HEK293 (cell line): ENCODE measurements around the gene PI4KB.

Source experiments
- ATF2 ChIP-seq: fragments of 450-650 bp; formaldehyde crosslinking; IDR thresholded peaks from 2 replicates; pipeline ENCODE4 v1.5.1; 2016; ENCODE audit warnings: missing biosample characterization, missing genetic modification characterization, low read depth
- BCL11A ChIP-seq: fragments of 450-650 bp; formaldehyde crosslinking; IDR thresholded peaks from 2 replicates; pipeline ENCODE4 v1.5.1; 2016; ENCODE audit warnings: low read depth, missing biosample characterization, missing genetic modification characterization
- GFI1B ChIP-seq: fragments of 450-650 bp; formaldehyde crosslinking; IDR thresholded peaks from 2 replicates; pipeline ENCODE4 v1.5.1; 2016; ENCODE audit warnings: missing biosample characterization, missing genetic modification characterization
- GLIS2 ChIP-seq: fragments of 450-650 bp; formaldehyde crosslinking; IDR thresholded peaks from 2 replicates; pipeline ENCODE4 v1.5.1; 2016; ENCODE audit warnings: missing biosample characterization, missing genetic modification characterization
- HOXC10 ChIP-seq: sonication (generic); formaldehyde crosslinking; IDR thresholded peaks from 2 replicates; pipeline ENCODE4 v1.8.1; 2023; ENCODE audit warnings: mild to moderate bottlenecking, missing genetic modification reagents
- PRDM2 ChIP-seq: fragments of 450-650 bp; formaldehyde crosslinking; IDR thresholded peaks from 2 replicates; pipeline ENCODE4 v1.5.1; 2016; ENCODE audit warnings: missing biosample characterization, missing genetic modification characterization, borderline replicate concordance
- REST ChIP-seq: fragments of 450-650 bp; formaldehyde crosslinking; IDR thresholded peaks from 2 replicates; pipeline ENCODE4 v1.5.1; 2016; ENCODE audit warnings: missing biosample characterization, missing genetic modification characterization
- TRIM28 ChIP-seq: IDR thresholded peaks from 2 replicates; pipeline ENCODE4 v1.6.1; 2011; ENCODE audit warnings: low read length, control low read depth, borderline replicate concordance
- ZBTB11 ChIP-seq: fragments of 450-650 bp; formaldehyde crosslinking; conservative IDR thresholded peaks from 2 replicates; pipeline ENCODE4 v1.5.1; 2016; ENCODE audit warnings: low read depth, missing biosample characterization, missing genetic modification characterization
- ZBTB26 ChIP-seq: fragments of 450-650 bp; formaldehyde crosslinking; optimal IDR thresholded peaks from 2 replicates; pipeline ENCODE3; 2016; ENCODE audit warnings: missing biosample characterization, mild to moderate bottlenecking, missing genetic modification characterization
- ZBTB8A ChIP-seq: fragments of 450-650 bp; formaldehyde crosslinking; IDR thresholded peaks from 2 replicates; pipeline ENCODE4 v1.5.1; 2016; ENCODE audit warnings: missing biosample characterization, missing genetic modification characterization
- ZFP69B ChIP-seq: fragments of 450-650 bp; formaldehyde crosslinking; IDR thresholded peaks from 2 replicates; pipeline ENCODE4 v1.5.1; 2016; ENCODE audit warnings: missing biosample characterization, missing genetic modification characterization
- ZNF140 ChIP-seq: fragments of 450-650 bp; formaldehyde crosslinking; IDR thresholded peaks from 2 replicates; pipeline ENCODE4 v1.5.1; 2016; ENCODE audit warnings: missing biosample characterization, missing genetic modification characterization
- ZNF214 ChIP-seq: fragments of 450-650 bp; formaldehyde crosslinking; IDR thresholded peaks from 2 replicates; pipeline ENCODE4 v1.5.1; 2017; ENCODE audit warnings: missing biosample characterization, mild to moderate bottlenecking, missing genetic modification characterization, borderline replicate concordance
- ZNF223 ChIP-seq: fragments of 450-650 bp; formaldehyde crosslinking; IDR thresholded peaks from 2 replicates; pipeline ENCODE4 v1.5.1; 2016; ENCODE audit warnings: missing biosample characterization, missing genetic modification characterization
- ZNF23 ChIP-seq: fragments of 450-650 bp; formaldehyde crosslinking; IDR thresholded peaks from 2 replicates; pipeline ENCODE4 v1.5.1; 2016; ENCODE audit warnings: missing biosample characterization, missing genetic modification characterization, borderline replicate concordance
- ZNF24 ChIP-seq: fragments of 450-650 bp; formaldehyde crosslinking; IDR thresholded peaks from 2 replicates; pipeline ENCODE4 v1.5.1; 2016; ENCODE audit warnings: missing biosample characterization, missing genetic modification characterization
- ZNF423 ChIP-seq: fragments of 450-650 bp; formaldehyde crosslinking; IDR thresholded peaks from 2 replicates; pipeline ENCODE4 v1.5.1; 2016; ENCODE audit warnings: missing biosample characterization, missing genetic modification characterization
- ZNF548 ChIP-seq: fragments of 450-650 bp; formaldehyde crosslinking; IDR thresholded peaks from 2 replicates; pipeline ENCODE4 v1.5.1; 2016; ENCODE audit warnings: missing biosample characterization, missing genetic modification characterization
- ZNF558 ChIP-seq: fragments of 450-650 bp; formaldehyde crosslinking; IDR thresholded peaks from 2 replicates; pipeline ENCODE4 v1.5.1; 2016; ENCODE audit warnings: missing biosample characterization, missing genetic modification characterization
- ZNF580 ChIP-seq: fragments of 450-650 bp; formaldehyde crosslinking; IDR thresholded peaks from 2 replicates; pipeline ENCODE4 v1.5.1; 2016; ENCODE audit warnings: missing biosample characterization, missing genetic modification characterization
- ZNF600 ChIP-seq: fragments of 450-650 bp; formaldehyde crosslinking; IDR thresholded peaks from 2 replicates; pipeline ENCODE4 v1.5.1; 2016; ENCODE audit warnings: missing biosample characterization, missing genetic modification characterization
- ZNF664 ChIP-seq: fragments of 450-650 bp; formaldehyde crosslinking; IDR thresholded peaks from 2 replicates; pipeline ENCODE4 v1.5.1; 2016; ENCODE audit warnings: missing biosample characterization, missing genetic modification characterization

The PI4KB gene

GRCh38 chr1:151372058-151372934, 45.1 kb upstream of the PI4KB start, which contains the start of gene SELENBP1 (continued):
- TF ChIP-seq REST (tag by site-specific recombination), result no peak
- TF ChIP-seq ZNF558, result no peak
- TF ChIP-seq ZNF23, result no peak
- TF ChIP-seq ZNF140 (tag by site-specific recombination), result 0 out of 2 replicates have a peak, but pooled peaks have one; percentile 24
- no peak for TF ChIP-seq ZBTB26
- TF ChIP-seq ZNF580 (tag by site-specific recombination), result 0 out of 2 replicates have a peak, but pooled peaks have one; percentile 60
- TF ChIP-seq TRIM28, result no peak
- no peak for TF ChIP-seq HOXC10
- peak; percentile 78; the same call in 1 of the 2 replicates for TF ChIP-seq BCL11A (tag by site-specific recombination)
- no peak for TF ChIP-seq ZNF423 (tag by site-specific recombination)
- TF ChIP-seq GLIS2 (tag by site-specific recombination), result peak; percentile 58
- no peak for TF ChIP-seq ZNF548 (tag by site-specific recombination)
- no peak for TF ChIP-seq ATF2 (tag by site-specific recombination)
- TF ChIP-seq ZBTB8A (tag by site-specific recombination), result peak; percentile 57
- peak; percentile 67; the same call in 1 of the 2 replicates for TF ChIP-seq ZFP69B (tag by site-specific recombination)
- no peak for TF ChIP-seq ZNF214
- no peak for TF ChIP-seq PRDM2 (tag by site-specific recombination)
- TF ChIP-seq GFI1B, result no peak; the same call in 1 of the 2 replicates
- 0 out of 2 replicates have a peak, but pooled peaks have one; percentile 40 for TF ChIP-seq ZNF223 (tag by site-specific recombination)
- TF ChIP-seq ZNF24 (tag by site-specific recombination), result 0 out of 2 replicates have a peak, but pooled peaks have one; percentile 5
- TF ChIP-seq ZNF664, result no peak
- TF ChIP-seq ZBTB11, result peak; percentile 31; the same call in 1 of the 2 replicates
- peak; percentile 94 for TF ChIP-seq ZNF600
